ENCODE results near the gene FGFR2. TPM values are rescaled to one million over a fixed set of nuclear protein-coding genes. Genes with fewer than 3 reads are reported as not detected.

The FGFR2 gene
- total and polyA plus RNA-seq, 2 donors (not counting 3 experiments of a cell fraction or from before 2014, with no cell fraction given), result 0.06 TPM; not detected in 1

DNA sequence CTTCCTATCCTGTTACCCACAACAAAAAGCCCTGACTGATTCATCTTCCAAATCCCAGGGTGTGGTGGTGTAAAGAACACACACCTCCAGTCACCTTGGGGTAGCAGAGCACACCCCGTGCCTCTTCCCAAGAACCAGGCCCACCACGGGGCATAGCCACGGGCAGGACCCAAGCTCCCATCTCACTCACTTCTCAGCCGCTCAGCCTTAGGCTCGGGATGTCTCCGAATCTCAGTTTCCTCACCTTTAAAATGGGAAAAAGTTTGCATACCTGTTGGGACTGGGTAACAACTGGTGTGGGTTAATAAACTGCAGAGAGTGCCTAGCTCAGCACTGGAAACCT is 139.0 kb downstream of the FGFR2 start:
- Histone ChIP-seq H3K4me3 (replicated peaks in 1 of 3; ENCODE audit: insufficient read depth in 1 of 3, low read depth in 1 of 3, low read length in 3 of 3) (no peak overlapping the region), H3K9me3 (replicated peaks; ENCODE audit: control insufficient read depth, insufficient read depth, low read length) (no peaks in the 10 kb centered on the region), H2AFZ (ENCODE audit: low read depth, low read length) (no peak overlapping the region), H3K36me3 (ENCODE audit: control insufficient read depth in 2 of 2, extremely low read depth in 1 of 2, insufficient read depth in 2 of 2, low read length in 2 of 2) (no peaks in the 10 kb centered on the region), H3K9me1 (replicated peaks; ENCODE audit: control insufficient read depth, extremely low read depth, insufficient read depth, low read length) (no peaks in the 10 kb centered on the region), H3K4me2 (ENCODE audit: insufficient read depth, low read length) (no peak overlapping the region), H3K27ac (ENCODE audit: insufficient read depth, low read depth, low read length) (no peak overlapping the region), H4K20me1 (replicated peaks; ENCODE audit: control insufficient read depth, extremely low read depth, insufficient read depth, low read length) (no peaks in the 10 kb centered on the region), H3K79me2 (ENCODE audit: control insufficient read depth, insufficient read depth, low read length) (no peaks in the 10 kb centered on the region), H3K4me1 (ENCODE audit: control insufficient read depth, extremely low read depth, insufficient read depth, low read length) (no peaks in the 10 kb centered on the region), H3K9ac (replicated peaks; ENCODE audit: extremely low read depth, insufficient read depth, low read length) (no peak overlapping the region), H3K27me3 (ENCODE audit: control insufficient read depth in 2 of 2, insufficient read depth in 2 of 2, low read length in 2 of 2) (no peaks in the 10 kb centered on the region)
- DNase-seq (ENCODE audit: low read depth, low spot score) (no peak), FAIRE-seq (no peak)
- intact Hi-C loops (cut with micrococcal nuclease), result no loop called here
- BruUV-seq (replicated peaks), result no TSS peak
- TF ChIP-seq POLR2A (IDR thresholded peaks at IDR 0.05; ENCODE audit: low read depth, low read length) (no peak), MYC (IDR thresholded peaks at IDR 0.05; ENCODE audit: low read depth, low read length) (no peak), FOS (IDR thresholded peaks at IDR 0.05; ENCODE audit: borderline replicate concordance, insufficient read depth, low read length) (no peak), GATA2 (IDR thresholded peaks at IDR 0.05; ENCODE audit: insufficient read depth, insufficient read length, low read depth, low read length) (no peak), POLR2AphosphoS5 (IDR thresholded peaks at IDR 0.05; ENCODE audit: insufficient read depth, low read depth, low read length) (no peak), JUN (IDR thresholded peaks at IDR 0.05; ENCODE audit: borderline replicate concordance, insufficient read depth, insufficient read length, low read depth) (no peak), EZH2 (IDR thresholded peaks at IDR 0.05; ENCODE audit: borderline replicate concordance, low read depth, low read length, severe bottlenecking) (no peak)
- TF ChIP-seq, protein P1, sequence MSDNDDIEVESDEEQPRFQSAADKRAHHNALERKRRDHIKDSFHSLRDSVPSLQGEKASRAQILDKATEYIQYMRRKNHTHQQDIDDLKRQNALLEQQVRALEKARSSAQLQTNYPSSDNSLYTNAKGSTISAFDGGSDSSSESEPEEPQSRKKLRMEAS (IDR thresholded peaks at IDR 0.05; ENCODE audit: insufficient read depth, insufficient read length), result no peak
- TF ChIP-seq, protein P2, sequence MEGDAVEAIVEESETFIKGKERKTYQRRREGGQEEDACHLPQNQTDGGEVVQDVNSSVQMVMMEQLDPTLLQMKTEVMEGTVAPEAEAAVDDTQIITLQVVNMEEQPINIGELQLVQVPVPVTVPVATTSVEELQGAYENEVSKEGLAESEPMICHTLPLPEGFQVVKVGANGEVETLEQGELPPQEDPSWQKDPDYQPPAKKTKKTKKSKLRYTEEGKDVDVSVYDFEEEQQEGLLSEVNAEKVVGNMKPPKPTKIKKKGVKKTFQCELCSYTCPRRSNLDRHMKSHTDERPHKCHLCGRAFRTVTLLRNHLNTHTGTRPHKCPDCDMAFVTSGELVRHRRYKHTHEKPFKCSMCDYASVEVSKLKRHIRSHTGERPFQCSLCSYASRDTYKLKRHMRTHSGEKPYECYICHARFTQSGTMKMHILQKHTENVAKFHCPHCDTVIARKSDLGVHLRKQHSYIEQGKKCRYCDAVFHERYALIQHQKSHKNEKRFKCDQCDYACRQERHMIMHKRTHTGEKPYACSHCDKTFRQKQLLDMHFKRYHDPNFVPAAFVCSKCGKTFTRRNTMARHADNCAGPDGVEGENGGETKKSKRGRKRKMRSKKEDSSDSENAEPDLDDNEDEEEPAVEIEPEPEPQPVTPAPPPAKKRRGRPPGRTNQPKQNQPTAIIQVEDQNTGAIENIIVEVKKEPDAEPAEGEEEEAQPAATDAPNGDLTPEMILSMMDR (IDR thresholded peaks at IDR 0.05; ENCODE audit: extremely low read depth in 1 of 2, insufficient read depth in 1 of 2, low read depth in 1 of 2, low read length in 2 of 2), result no peak
- POLR2A ChIA-PET, result no interaction called here
- CTCF ChIA-PET, result no interaction called here
- dilution Hi-C loops (cut with MboI; ENCODE audit: extremely low pct_ligation_motif_present, low sequenced_read_pairs), result no loop called here
